GM06990 (cell line): Measurements from ENCODE around the gene C12orf57.
A peak's percentile ranks its signal among the peaks of the same experiment; 100 is the strongest.

Source experiments
- DNase-seq: peaks from one replicate; pipeline ENCODE4 v3.0.0-alpha.2; 2011; ENCODE audit not compliant: insufficient read length; ENCODE audit errors: extremely low read depth
- H3K27me3 ChIP-seq: replicated peaks from 2 replicates; pipeline ENCODE4 v1.6.0; 2011; ENCODE audit warnings: low read length; ENCODE audit not compliant: control insufficient read depth, insufficient read depth
- H3K36me3 ChIP-seq: 2 replicates; pipeline ENCODE4 v1.5.1; 2011; ENCODE audit warnings: low read length; ENCODE audit not compliant: control insufficient read depth, insufficient read depth
- H3K4me3 ChIP-seq: replicated peaks from 2 replicates; pipeline ENCODE4 v1.5.1; 2011; ENCODE audit warnings: low read depth, mild to moderate bottlenecking, control low read depth, low read length
- CTCF ChIP-seq: IDR thresholded peaks from 2 replicates; pipeline ENCODE4 v1.5.1; 2011; ENCODE audit warnings: low read length, control low read depth, mild to moderate bottlenecking, inconsistent platforms; ENCODE audit not compliant: insufficient read depth, poor library complexity, severe bottlenecking

Gene C12orf57

GRCh38 chr12:6923851-6924250 is 20.0 kb upstream of the C12orf57 start:
- H3K36me3 ChIP-seq, result peaks cover 2% of the 10 kb centered on the region
- H3K4me3 ChIP-seq, result no peak overlapping the region
- TF ChIP-seq CTCF, result no peak
- H3K27me3 ChIP-seq, result no peaks in the 10 kb centered on the region
- no peak for DNase-seq

DNA sequence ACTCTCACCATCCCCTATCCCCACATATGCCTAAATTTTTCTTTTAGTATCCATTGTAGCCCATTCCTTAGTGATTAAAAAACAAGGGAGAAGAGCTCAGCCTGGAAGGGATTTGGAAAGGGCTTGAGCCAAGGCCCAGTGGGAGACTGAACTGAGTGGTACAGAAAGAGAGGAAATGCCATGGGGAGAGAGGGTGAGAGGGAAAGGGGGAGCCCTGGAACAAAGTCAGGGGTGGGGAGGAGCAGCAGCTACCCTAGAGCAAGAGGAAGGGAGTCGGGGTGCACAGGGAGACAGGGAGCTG is 18.6 kb upstream of the C12orf57 start:
- no peak for TF ChIP-seq CTCF
- Histone ChIP-seq H3K27me3 (no peaks in the 10 kb centered on the region), H3K36me3 (peaks cover 2% of the 10 kb centered on the region), H3K4me3 (no peak overlapping the region)
- DNase-seq, result no peak

DNA sequence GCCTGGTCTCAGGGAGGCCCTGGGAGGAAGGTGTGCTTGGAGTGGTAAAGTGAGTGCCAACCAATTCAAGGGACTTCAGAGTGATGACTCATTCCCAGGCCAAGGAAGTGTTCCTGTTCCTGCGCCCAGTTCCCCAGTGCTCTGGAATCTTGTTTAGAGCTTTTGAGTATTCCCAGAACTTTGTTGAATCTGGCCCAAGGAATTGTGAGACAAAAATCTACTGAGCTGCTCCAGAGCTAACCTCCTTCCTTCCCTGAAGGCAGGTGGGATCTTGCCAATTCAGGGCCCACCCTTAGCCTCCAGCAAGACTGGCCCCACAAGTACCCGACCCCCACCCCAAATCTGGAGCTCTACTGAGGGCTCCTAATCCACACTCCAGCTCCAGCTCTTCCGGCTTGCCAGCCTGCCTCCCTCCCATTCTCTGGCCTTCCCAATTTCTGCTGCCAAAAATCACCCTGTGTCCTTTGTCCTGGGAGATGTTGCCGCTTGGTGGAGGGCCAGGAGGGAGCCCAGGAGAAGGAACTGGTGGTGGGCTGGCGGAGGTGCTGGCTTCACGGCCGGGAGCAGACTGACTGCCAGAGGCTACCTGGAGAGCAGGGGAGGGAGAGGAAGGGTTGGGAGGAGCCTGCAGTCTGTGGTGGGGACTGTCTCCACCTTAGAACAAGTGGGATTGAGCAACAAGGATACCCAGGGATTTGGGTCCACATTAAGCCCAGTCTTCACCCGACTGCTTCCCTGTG is 18.1 kb upstream of the C12orf57 start:
- DNase-seq, result no peak
- H3K27me3 ChIP-seq, result no peaks in the 10 kb centered on the region
- no peak for TF ChIP-seq CTCF
- H3K4me3 ChIP-seq, result no peak overlapping the region
- H3K36me3 ChIP-seq, result peaks cover 2% of the 10 kb centered on the region

DNA sequence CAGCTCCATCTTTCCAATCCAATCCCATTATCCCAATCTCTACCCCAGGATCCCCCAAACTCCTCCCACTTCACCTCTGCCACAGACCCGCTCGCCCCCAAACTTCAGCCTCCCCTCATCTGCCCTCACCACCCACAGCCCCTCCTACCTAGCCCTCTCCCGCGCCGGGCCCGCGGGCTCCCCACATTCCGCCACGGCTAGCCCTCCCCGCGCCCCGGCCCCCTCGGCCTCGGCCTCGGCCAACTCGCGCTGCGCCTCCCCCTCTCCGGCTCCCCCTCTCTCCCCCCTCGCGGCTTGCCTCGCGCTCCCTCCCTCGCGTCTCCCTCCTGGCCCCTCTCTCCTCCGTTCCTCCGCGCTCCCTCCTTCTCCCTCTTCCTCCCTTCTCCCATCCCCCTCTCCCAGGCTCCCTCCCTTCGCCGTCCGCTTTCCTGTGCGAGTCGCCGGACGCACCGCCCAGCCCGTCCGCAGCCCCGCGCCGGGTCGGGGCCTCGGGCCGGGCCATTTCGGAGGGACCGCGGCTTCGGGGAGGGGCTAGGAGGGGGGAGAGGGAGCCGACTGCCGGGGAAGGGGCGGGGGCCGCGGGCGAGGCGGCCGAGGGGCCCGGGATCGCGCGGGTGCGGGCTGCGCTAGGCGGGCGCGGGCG is 16.3 kb upstream of the C12orf57 start, which contains the start of gene ATN1:
ATN1 (plus strand) TSS at position 581 of the 643 bp plus-strand sequence. CDS start 6,043 bp downstream, outside the sequence.
- no peak for TF ChIP-seq CTCF
- peak within 1 kb of the TSS; percentile 89 for H3K4me3 ChIP-seq
- DNase-seq, result peak; percentile 64
- peaks cover 2% of the 10 kb centered on the region for H3K36me3 ChIP-seq
- no peaks in the 10 kb centered on the region for H3K27me3 ChIP-seq

DNA sequence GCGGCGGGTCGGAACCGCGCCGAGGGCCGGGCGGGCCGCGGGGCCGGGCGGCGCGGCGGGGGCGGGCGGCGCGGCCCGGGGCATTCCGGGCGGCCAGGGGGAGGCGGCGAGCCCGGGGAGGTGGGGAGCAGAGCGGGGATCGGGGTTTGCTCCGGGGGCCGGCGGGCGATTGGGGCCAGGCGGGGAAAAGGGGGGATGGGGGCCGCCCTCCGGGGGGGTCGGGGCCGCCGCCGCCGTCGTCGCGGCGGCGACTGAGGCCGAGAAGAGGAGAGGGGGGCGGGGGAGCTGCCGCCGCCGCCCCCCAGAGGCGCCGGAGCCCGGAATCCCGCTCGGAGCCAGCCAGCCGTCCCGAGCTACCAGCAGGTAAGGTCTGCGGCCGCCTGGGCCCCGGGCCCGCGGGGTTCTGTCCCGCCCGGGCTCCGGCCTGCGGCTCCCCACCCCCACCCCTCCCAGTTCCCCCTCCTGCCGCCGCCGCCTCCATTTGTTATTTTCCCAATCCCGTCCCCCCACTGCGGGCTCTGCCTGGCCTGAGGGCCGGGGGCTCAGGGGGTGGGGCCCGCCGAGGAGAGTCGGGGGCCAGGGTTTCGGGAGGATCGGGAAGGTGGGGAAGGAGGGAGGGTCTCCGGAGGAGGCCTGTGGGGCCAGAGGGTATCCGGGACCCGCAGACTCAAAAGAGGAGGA is 15.7 kb upstream of the C12orf57 start:
- no peaks in the 10 kb centered on the region for H3K27me3 ChIP-seq
- H3K4me3 ChIP-seq, result peak overlapping the region; percentile 89
- no peaks in the 10 kb centered on the region; the same call in 1 of the 2 replicates for H3K36me3 ChIP-seq
- no peak for TF ChIP-seq CTCF
- no peak for DNase-seq
